GM10266 (cell line): ENCODE results near the gene ATP6V1B1.

Experiments used
- DNase-seq: peaks from one replicate; pipeline ENCODE4 v3.0.0; 2012; ENCODE audit errors: extremely low spot score
- CTCF ChIP-seq: IDR thresholded peaks from 2 replicates; pipeline ENCODE4 v1.5.1; 2012; ENCODE audit warnings: mild to moderate bottlenecking, low read depth; ENCODE audit not compliant: control insufficient read depth, insufficient read depth; ENCODE audit errors: missing control alignments

The ATP6V1B1 gene

GRCh38 chr2:70978341-70979179, 42.9 kb downstream of the ATP6V1B1 start, which contains the start of gene ANKRD53:
ANKRD53 (plus strand) TSS chr2:70978630; CDS start chr2:70978646, 16 bp downstream.
- TF ChIP-seq CTCF = no peak
- peak; percentile 61 for DNase-seq

GRCh38 chr2:70979180-70979488, 43.4 kb downstream of the ATP6V1B1 start:
- TF ChIP-seq CTCF = no peak
- no peak for DNase-seq

GRCh38 chr2:70979626-70980025, 43.9 kb downstream of the ATP6V1B1 start:
- DNase-seq = no peak
- TF ChIP-seq CTCF = no peak

- TF ChIP-seq CTCF = no peak
- DNase-seq = no peak
Observed at GRCh38 chr2:70981421-70981820, 45.7 kb downstream of the ATP6V1B1 start.

- DNase-seq = no peak
- TF ChIP-seq CTCF = no peak
Observed at GRCh38 chr2:70981866-70982810, 46.4 kb downstream of the ATP6V1B1 start.

GRCh38 chr2:70982971-70983370, 47.3 kb downstream of the ATP6V1B1 start:
- TF ChIP-seq CTCF = no peak
- no peak for DNase-seq

GRCh38 chr2:70983506-70984227, 48.0 kb downstream of the ATP6V1B1 start:
- TF ChIP-seq CTCF = no peak
- DNase-seq = no peak
